Stomach (tissue), 4 donors: Measurements from ENCODE around the gene IP6K3.

Experiments
- CTCF ChIP-seq, 7 experiments: fragments of 450-650 bp in 4 of 7; fragments of 200-600 bp in 3 of 7; sonication (generic) in 3 of 7; IDR thresholded peaks; one replicate each; pipeline ENCODE4 v1.5.1; 2016 to 2019; ENCODE audit warnings: antibody characterized with exemption in 7 of 7, control low read depth in 2 of 7, mild to moderate bottlenecking in 1 of 7
- EP300 ChIP-seq: sonication (generic); formaldehyde crosslinking; IDR thresholded peaks from one replicate; pipeline ENCODE4 v1.6.1; 2017; ENCODE audit warnings: antibody characterized with exemption
- POLR2A ChIP-seq, 4 donors: fragments of 450-650 bp; IDR thresholded peaks; one replicate each; pipeline ENCODE4 v1.6.1; 2016; ENCODE audit warnings: antibody characterized with exemption in 4 of 4, control low read depth in 2 of 4, mild to moderate bottlenecking in 1 of 4, moderate library complexity in 1 of 4

DNA sequence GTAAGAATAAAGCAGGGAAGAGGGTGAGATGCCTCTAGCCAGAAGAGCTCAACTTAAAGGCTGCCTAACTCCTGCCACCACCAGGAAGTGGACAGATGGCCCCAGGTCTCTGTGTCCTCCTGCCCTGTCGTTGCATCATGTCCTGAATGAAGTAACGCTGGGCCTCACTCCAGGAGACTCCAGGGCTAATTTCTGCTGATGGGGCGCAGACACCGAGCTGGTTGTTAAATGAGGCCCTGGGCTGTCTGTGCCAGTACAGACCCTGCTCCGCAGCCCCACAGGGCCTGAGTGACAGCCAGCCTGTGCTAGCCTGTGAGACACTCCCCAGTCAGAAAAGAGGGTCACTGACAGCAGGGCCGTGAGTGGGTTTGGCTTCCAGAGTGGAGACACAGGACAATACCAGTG is 6.5 kb downstream of the IP6K3 start:
- TF ChIP-seq CTCF (IDR thresholded peaks at IDR 0.05) (no peak), EP300 (no peak), POLR2A (IDR thresholded peaks at IDR 0.05) (no peak)
